Ovary (tissue), 3 donors: ENCODE results near the gene SMLR1.

ENCODE experiments used
- CTCF ChIP-seq, 3 donors: fragments of 450-650 bp in 2 of 3; fragments of 200-600 bp in 1 of 3; IDR thresholded peaks; one replicate each; pipeline versions ENCODE4 v1.5.1 to v1.8.0; 2016 to 2022; ENCODE audit warnings: antibody characterized with exemption in 3 of 3, mild to moderate bottlenecking in 1 of 3
- EP300 ChIP-seq: sonication (generic); formaldehyde crosslinking; IDR thresholded peaks from one replicate; pipeline ENCODE4 v1.6.1; 2017; ENCODE audit warnings: antibody characterized with exemption
- POLR2A ChIP-seq: fragments of 450-650 bp; IDR thresholded peaks from one replicate; pipeline ENCODE4 v1.6.1; 2017; ENCODE audit warnings: antibody characterized with exemption, mild to moderate bottlenecking, moderate library complexity
- donor health status: DM: no; HTN: no; CAD: no.

GRCh38 chr6:130824978-130825694 lies 2.1 kb upstream of the SMLR1 start:
- no peak for TF ChIP-seq CTCF (IDR thresholded peaks at IDR 0.05)
- no peak for TF ChIP-seq POLR2A
- TF ChIP-seq EP300: no peak
